Measurements from ENCODE around the gene SIX4.

The SIX4 gene

GRCh38 chr14:60721326-60722106 is 2.6 kb downstream of the SIX4 start:
- no peaks in the 10 kb centered on the region for H3K79me2 ChIP-seq (ENCODE audit: low read length)

GRCh38 chr14:60720962-60721325 is 3.2 kb downstream of the SIX4 start:
- no peak overlapping the region for H3K4me2 ChIP-seq (ENCODE audit: low read length)
- H3K4me3 ChIP-seq (ENCODE audit: low read length) = no peak overlapping the region
- no peak overlapping the region for H3K27ac ChIP-seq (ENCODE audit: low read length)
- no peak overlapping the region for H2AFZ ChIP-seq (ENCODE audit: low read depth, low read length)
- H3K27me3 ChIP-seq (ENCODE audit: low read depth, low read length) = 0 out of 2 replicates have a peak, but pooled peaks cover 2% of the 10 kb centered on the region
- no peaks in the 10 kb centered on the region for H3K79me2 ChIP-seq (ENCODE audit: low read length)
- peaks cover 10% of the 10 kb centered on the region for H3K4me1 ChIP-seq (ENCODE audit: low read length)
- no peak overlapping the region for H3K9ac ChIP-seq (ENCODE audit: low read length)
- no peaks in the 10 kb centered on the region for H4K20me1 ChIP-seq (ENCODE audit: insufficient read depth, low read length)
- peaks cover 6% of the 10 kb centered on the region for H3K36me3 ChIP-seq (replicated peaks; ENCODE audit: low read depth, low read length)
- TF ChIP-seq EZH2phosphoT487 (IDR thresholded peaks at IDR 0.05; ENCODE audit: low read depth) (no peak), CTCF (IDR thresholded peaks at IDR 0.05; ENCODE audit: low read depth, low read length) (no peak)
- H3K9me3 ChIP-seq (ENCODE audit: insufficient read depth, low read length) = no peaks in the 10 kb centered on the region

More at GRCh38 chr14:60721326-60722106, 2.6 kb downstream of the SIX4 start:
- H3K27me3 ChIP-seq (ENCODE audit: low read depth, low read length) = 0 out of 2 replicates have a peak, but pooled peaks cover 2% of the 10 kb centered on the region
- H3K9ac ChIP-seq (ENCODE audit: low read length) = peak overlapping the region; percentile 75; the same call in 1 of the 2 replicates
- peaks cover 6% of the 10 kb centered on the region for H3K36me3 ChIP-seq (replicated peaks; ENCODE audit: low read depth, low read length)
- peak overlapping the region; percentile 89 for H3K4me3 ChIP-seq (ENCODE audit: low read length)
- H4K20me1 ChIP-seq (ENCODE audit: insufficient read depth, low read length) = no peaks in the 10 kb centered on the region
- TF ChIP-seq EZH2phosphoT487 (IDR thresholded peaks at IDR 0.05; ENCODE audit: low read depth) = no peak
- peaks cover 10% of the 10 kb centered on the region for H3K4me1 ChIP-seq (ENCODE audit: low read length)
- no peak overlapping the region for H2AFZ ChIP-seq (ENCODE audit: low read depth, low read length)
- peak overlapping the region; percentile 87 for H3K4me2 ChIP-seq (ENCODE audit: low read length)
- H3K27ac ChIP-seq (ENCODE audit: low read length) = no peak overlapping the region
- no peaks in the 10 kb centered on the region for H3K9me3 ChIP-seq (ENCODE audit: insufficient read depth, low read length)

GRCh38 chr14:60720391-60720790 is 3.8 kb downstream of the SIX4 start:
- peaks cover 10% of the 10 kb centered on the region for H3K4me1 ChIP-seq (ENCODE audit: low read length)
- no peaks in the 10 kb centered on the region for H3K9me3 ChIP-seq (ENCODE audit: insufficient read depth, low read length)
- H3K4me3 ChIP-seq (ENCODE audit: low read length) = no peak overlapping the region
- H3K27me3 ChIP-seq (ENCODE audit: low read depth, low read length) = 0 out of 2 replicates have a peak, but pooled peaks cover 2% of the 10 kb centered on the region
- H3K36me3 ChIP-seq (replicated peaks; ENCODE audit: low read depth, low read length) = peaks cover 6% of the 10 kb centered on the region
- no peak for TF ChIP-seq CTCF (IDR thresholded peaks at IDR 0.05; ENCODE audit: low read depth, low read length)
- TF ChIP-seq EZH2phosphoT487 (IDR thresholded peaks at IDR 0.05; ENCODE audit: low read depth) = no peak
- no peaks in the 10 kb centered on the region for H4K20me1 ChIP-seq (ENCODE audit: insufficient read depth, low read length)
- H3K79me2 ChIP-seq (ENCODE audit: low read length) = no peaks in the 10 kb centered on the region
- H3K9ac ChIP-seq (ENCODE audit: low read length) = no peak overlapping the region
- H3K4me2 ChIP-seq (ENCODE audit: low read length) = no peak overlapping the region
- H3K27ac ChIP-seq (ENCODE audit: low read length) = no peak overlapping the region
- no peak overlapping the region for H2AFZ ChIP-seq (ENCODE audit: low read depth, low read length)

GRCh38 chr14:60713513-60713912 is 10.6 kb downstream of the SIX4 start:
- no peak overlapping the region for H2AFZ ChIP-seq (ENCODE audit: low read depth, low read length)
- TF ChIP-seq EZH2phosphoT487 (IDR thresholded peaks at IDR 0.05; ENCODE audit: low read depth) = no peak
- TF ChIP-seq CTCF (IDR thresholded peaks at IDR 0.05; ENCODE audit: low read depth, low read length) = no peak
- H4K20me1 ChIP-seq (ENCODE audit: insufficient read depth, low read length) = no peaks in the 10 kb centered on the region
- no peak overlapping the region for H3K9ac ChIP-seq (ENCODE audit: low read length)
- H3K36me3 ChIP-seq (replicated peaks; ENCODE audit: low read depth, low read length) = no peaks in the 10 kb centered on the region
- no peak overlapping the region for H3K27ac ChIP-seq (ENCODE audit: low read length)
- no peaks in the 10 kb centered on the region for H3K79me2 ChIP-seq (ENCODE audit: low read length)
- H3K4me2 ChIP-seq (ENCODE audit: low read length) = no peak overlapping the region
- H3K9me3 ChIP-seq (ENCODE audit: insufficient read depth, low read length) = no peaks in the 10 kb centered on the region
- no peaks in the 10 kb centered on the region for H3K27me3 ChIP-seq (ENCODE audit: low read depth, low read length)
- H3K4me3 ChIP-seq (ENCODE audit: low read length) = no peak overlapping the region
- H3K4me1 ChIP-seq (ENCODE audit: low read length) = no peaks in the 10 kb centered on the region

Measured in OCI-LY3 (cell line).